ENCODE results near the gene LDHD. TPM values are rescaled to one million over a fixed set of nuclear protein-coding genes. Genes with fewer than 3 reads are reported as not detected.

The LDHD gene
- total RNA-seq, 1 experiment from 2014 or later, result 4.1 TPM

GRCh38 chr16:75073545-75074303 lies 42.9 kb downstream of the LDHD start:
- peaks cover 2% of the 10 kb centered on the region for H3K9me3 Mint-ChIP-seq (ENCODE audit: low read depth, unreplicated experiment)
- DNase-seq, result no peak
- intact Hi-C loops (cut with micrococcal nuclease; ENCODE audit: unreplicated experiment), result no loop called here
- BruUV-seq (replicated peaks), result no TSS peak
- no peak overlapping the region for H3K4me3 Mint-ChIP-seq (ENCODE audit: low read depth, unreplicated experiment)
- no peak overlapping the region for H3K27ac Mint-ChIP-seq (ENCODE audit: unreplicated experiment)
- H3K36me3 Mint-ChIP-seq (ENCODE audit: insufficient read depth, unreplicated experiment), result no peaks in the 10 kb centered on the region
- no peak for TF ChIP-seq CTCF (IDR thresholded peaks at IDR 0.05; ENCODE audit: unreplicated experiment)
- peaks cover 11% of the 10 kb centered on the region for H3K4me1 Mint-ChIP-seq (ENCODE audit: low read depth, unreplicated experiment)
- CTCF ChIA-PET, result interaction anchor here (0.6 kb wide), 1 partner anchor 292 kb away, joined by 6 read pairs; no protein-coding TSS in a partner anchor
- H3K27me3 Mint-ChIP-seq (ENCODE audit: unreplicated experiment), result no peaks in the 10 kb centered on the region

GRCh38 chr16:75072239-75072947 lies 44.2 kb downstream of the LDHD start:
- peaks cover 13% of the 10 kb centered on the region for H3K4me1 Mint-ChIP-seq (ENCODE audit: low read depth, unreplicated experiment)
- CTCF ChIA-PET, result interaction anchor here (0.6 to 1.3 kb wide), 5 partner anchors 8 to 346 kb away, joined by 3 to 6 read pairs (median 4); no protein-coding TSS in a partner anchor
- no peak overlapping the region for H3K4me3 Mint-ChIP-seq (ENCODE audit: low read depth, unreplicated experiment)
- no peaks in the 10 kb centered on the region for H3K36me3 Mint-ChIP-seq (ENCODE audit: insufficient read depth, unreplicated experiment)
- no peak for DNase-seq
- no peak for TF ChIP-seq CTCF (IDR thresholded peaks at IDR 0.05; ENCODE audit: unreplicated experiment)
- H3K27me3 Mint-ChIP-seq (ENCODE audit: unreplicated experiment), result no peaks in the 10 kb centered on the region
- H3K9me3 Mint-ChIP-seq (ENCODE audit: low read depth, unreplicated experiment), result no peaks in the 10 kb centered on the region
- H3K27ac Mint-ChIP-seq (ENCODE audit: unreplicated experiment), result no peak overlapping the region
- intact Hi-C loops (cut with micrococcal nuclease; ENCODE audit: unreplicated experiment), result no loop called here
- BruUV-seq (replicated peaks), result no TSS peak

GRCh38 chr16:75071621-75072020 lies 45.0 kb downstream of the LDHD start:
- H3K27me3 Mint-ChIP-seq (ENCODE audit: unreplicated experiment), result no peaks in the 10 kb centered on the region
- no peak overlapping the region for H3K27ac Mint-ChIP-seq (ENCODE audit: unreplicated experiment)
- no peak overlapping the region for H3K4me3 Mint-ChIP-seq (ENCODE audit: low read depth, unreplicated experiment)
- no peaks in the 10 kb centered on the region for H3K36me3 Mint-ChIP-seq (ENCODE audit: insufficient read depth, unreplicated experiment)
- CTCF ChIA-PET, result interaction anchor here (0.7 to 1.3 kb wide), 2 partner anchors 19 to 25 kb away, joined by 4 to 6 read pairs; no protein-coding TSS in a partner anchor
- BruUV-seq (replicated peaks), result no TSS peak
- TF ChIP-seq CTCF (IDR thresholded peaks at IDR 0.05; ENCODE audit: unreplicated experiment), result no peak
- no peak for DNase-seq
- no peaks in the 10 kb centered on the region for H3K9me3 Mint-ChIP-seq (ENCODE audit: low read depth, unreplicated experiment)
- intact Hi-C loops (cut with micrococcal nuclease; ENCODE audit: unreplicated experiment), result no loop called here
- peaks cover 20% of the 10 kb centered on the region for H3K4me1 Mint-ChIP-seq (ENCODE audit: low read depth, unreplicated experiment)

GRCh38 chr16:75070012-75070841 lies 46.4 kb downstream of the LDHD start:
- Mint-ChIP-seq H3K4me3 (ENCODE audit: low read depth, unreplicated experiment) (no peak overlapping the region), H3K36me3 (ENCODE audit: insufficient read depth, unreplicated experiment) (no peaks in the 10 kb centered on the region), H3K4me1 (ENCODE audit: low read depth, unreplicated experiment) (peaks cover 29% of the 10 kb centered on the region), H3K9me3 (ENCODE audit: low read depth, unreplicated experiment) (no peaks in the 10 kb centered on the region), H3K27me3 (ENCODE audit: unreplicated experiment) (no peaks in the 10 kb centered on the region), H3K27ac (ENCODE audit: unreplicated experiment) (no peak overlapping the region)
- no peak for DNase-seq
- TF ChIP-seq CTCF (IDR thresholded peaks at IDR 0.05; ENCODE audit: unreplicated experiment), result no peak
- no TSS peak for BruUV-seq (replicated peaks)
- CTCF ChIA-PET, result interaction anchor here (0.7 kb wide), 1 partner anchor 1841 kb away, joined by 4 read pairs; no protein-coding TSS in a partner anchor
- intact Hi-C loops (cut with micrococcal nuclease; ENCODE audit: unreplicated experiment), result no loop called here
